Bronchial epithelial cell (primary cell): ENCODE results near the gene NPTN. TPM values are rescaled to one million over a fixed set of nuclear protein-coding genes. Genes with fewer than 3 reads are reported as not detected.
"Not testable (repeated sequence)": the region's sequence is repeated elsewhere in the genome, so short reads cannot be mapped to it uniquely, and the experiment has no call there.

Experiments
- DNase-seq: peaks from one replicate; pipeline ENCODE4 v3.0.0-alpha.2; 2010; ENCODE audit warnings: low read depth
- FAIRE-seq: peaks from 2 replicates; lab custom pipeline; 2011; peaks lifted over from hg19 to GRCh38; lab: Jason Lieb, UNC
- H3K27me3 ChIP-seq: 2 replicates; pipeline ENCODE4 v1.5.1; 2011; ENCODE audit warnings: low read length; ENCODE audit not compliant: control insufficient read depth, insufficient read depth
- H3K36me3 ChIP-seq: 2 replicates; pipeline ENCODE4 v1.5.1; 2011; ENCODE audit warnings: low read length; ENCODE audit not compliant: control insufficient read depth, insufficient read depth
- H3K4me3 ChIP-seq: 2 replicates; pipeline ENCODE4 v1.5.1; 2011; ENCODE audit warnings: mild to moderate bottlenecking, low read depth, low read length, control low read depth
- CTCF ChIP-seq: IDR thresholded peaks from 2 replicates; pipeline ENCODE4 v1.5.1; 2011; ENCODE audit warnings: mild to moderate bottlenecking, moderate library complexity, low read length, control low read depth, inconsistent platforms; ENCODE audit not compliant: insufficient read depth, severe bottlenecking
- total RNA-seq: library from RNA; depleted of rRNA; stranded (reverse); fragments of >200 nt; gene quantifications from 2 replicates; pipeline ENCODE4 v1.2.1, GENCODE V29; 2014

NPTN gene
- total RNA-seq, 1 donor from 2014 or later, result 62.1 TPM

- FAIRE-seq, result no peak
These were observed 14.2 kb upstream of the NPTN start for GRCh38 chr15:73647259-73648013.

GRCh38 chr15:73639464-73639863 is 6.3 kb upstream of the NPTN start:
- peak; percentile 75 for DNase-seq
- H3K4me3 ChIP-seq, H3K36me3 ChIP-seq, FAIRE-seq, H3K27me3 ChIP-seq: not testable (repeated sequence)

More at GRCh38 chr15:73647259-73648013, 14.2 kb upstream of the NPTN start:
- DNase-seq, result peak; percentile 85
- no peak overlapping the region for H3K4me3 ChIP-seq
- TF ChIP-seq CTCF, result no peak
- H3K36me3 ChIP-seq, result no peaks in the 10 kb centered on the region
- no peaks in the 10 kb centered on the region for H3K27me3 ChIP-seq

- no peak overlapping the region for H3K4me3 ChIP-seq
- TF ChIP-seq CTCF, result no peak
- H3K36me3 ChIP-seq, result no peaks in the 10 kb centered on the region
- no peak for FAIRE-seq
- DNase-seq, result peak; percentile 50
- no peaks in the 10 kb centered on the region for H3K27me3 ChIP-seq
These were observed 4.3 kb upstream of the NPTN start for GRCh38 chr15:73637527-73637926.

GRCh38 chr15:73633991-73634495 is 854 bp upstream of the NPTN start:
- no peak for FAIRE-seq
- no peak for TF ChIP-seq CTCF

GRCh38 chr15:73632670-73633058 is 525 bp downstream of the NPTN start:
- peak overlapping the region; percentile 93 for H3K4me3 ChIP-seq
- no peak for TF ChIP-seq CTCF
- no peaks in the 10 kb centered on the region for H3K27me3 ChIP-seq
- FAIRE-seq, result no peak
- H3K36me3 ChIP-seq, result no peaks in the 10 kb centered on the region
- no peak for DNase-seq

More at GRCh38 chr15:73633991-73634495, 854 bp upstream of the NPTN start:
- no peak overlapping the region for H3K4me3 ChIP-seq
- DNase-seq, result peak; percentile 94
- H3K27me3 ChIP-seq, result no peaks in the 10 kb centered on the region
- no peaks in the 10 kb centered on the region for H3K36me3 ChIP-seq

- Histone ChIP-seq H3K27me3 (no peaks in the 10 kb centered on the region), H3K36me3 (no peaks in the 10 kb centered on the region), H3K4me3 (peak overlapping the region; percentile 93)
- no peak for FAIRE-seq
- peak; percentile 48 for DNase-seq
- TF ChIP-seq CTCF, result no peak
These were observed 1.1 kb downstream of the NPTN start for GRCh38 chr15:73631915-73632669.
